Measurements from ENCODE around the gene PGLYRP2.
"Not testable (repeated sequence)": the region's sequence is repeated elsewhere in the genome, so short reads cannot be mapped to it uniquely, and the experiment has no call there.

Gene PGLYRP2

GRCh38 chr19:15516363-15516762 lies 37.1 kb upstream of the PGLYRP2 start:
- no peak for TF ChIP-seq EZH2 (IDR thresholded peaks at IDR 0.05; ENCODE audit: borderline replicate concordance, low read depth, low read length, severe bottlenecking)
- ATAC-seq (ENCODE audit: insufficient read depth, low read depth) (no peak), DNase-seq (no peak)
- Histone ChIP-seq H3K4me1 (ENCODE audit: insufficient read depth, low read length) (peaks cover 14% of the 10 kb centered on the region), H3K9me3 (ENCODE audit: insufficient read depth, low read length, severe bottlenecking) (peaks cover 11% of the 10 kb centered on the region), H3K79me2 (ENCODE audit: insufficient read depth, low read length) (no peaks in the 10 kb centered on the region), H3K9ac (ENCODE audit: low read depth, low read length) (no peak overlapping the region), H3K27me3 (ENCODE audit: insufficient read depth, low read length, poor library complexity) (no peaks in the 10 kb centered on the region), H3K27ac (ENCODE audit: low read length) (no peak overlapping the region), H3K4me3 (ENCODE audit: low read depth in 1 of 2, low read length in 2 of 2) (no peak overlapping the region), H2AFZ (ENCODE audit: low read depth, low read length) (no peak overlapping the region), H3K36me3 (ENCODE audit: insufficient read depth, low read length) (no peaks in the 10 kb centered on the region), H3K4me2 (ENCODE audit: insufficient read depth, low read length) (no peak overlapping the region), H4K20me1 (ENCODE audit: insufficient read depth, low read length) (no peaks in the 10 kb centered on the region)

GRCh38 chr19:15515227-15515625 lies 35.9 kb upstream of the PGLYRP2 start:
- Histone ChIP-seq H3K4me1 (ENCODE audit: insufficient read depth, low read length) (peaks cover 14% of the 10 kb centered on the region), H3K9ac (ENCODE audit: low read depth, low read length) (peak overlapping the region; percentile 41), H2AFZ (ENCODE audit: low read depth, low read length) (peak overlapping the region; percentile 73), H3K9me3 (ENCODE audit: insufficient read depth, low read length, severe bottlenecking) (peaks cover 11% of the 10 kb centered on the region), H3K4me2 (ENCODE audit: insufficient read depth, low read length) (peak overlapping the region; percentile 36; the same call in 1 of the 2 replicates), H3K27ac (ENCODE audit: low read length) (peak overlapping the region; percentile 79)
- H4K20me1 ChIP-seq (ENCODE audit: insufficient read depth, low read length); H3K4me3 ChIP-seq (ENCODE audit: low read depth in 1 of 2, low read length in 2 of 2); H3K79me2 ChIP-seq (ENCODE audit: insufficient read depth, low read length); H3K36me3 ChIP-seq (ENCODE audit: insufficient read depth, low read length); H3K27me3 ChIP-seq (ENCODE audit: insufficient read depth, low read length, poor library complexity); DNase-seq: not testable (repeated sequence)
- ATAC-seq (ENCODE audit: insufficient read depth, low read depth) = peak; percentile 33; the same call in 2 of the 3 replicates

- Histone ChIP-seq H3K36me3 (ENCODE audit: insufficient read depth, low read length) (no peaks in the 10 kb centered on the region), H4K20me1 (ENCODE audit: insufficient read depth, low read length) (no peaks in the 10 kb centered on the region), H3K9ac (ENCODE audit: low read depth, low read length) (no peak overlapping the region), H2AFZ (ENCODE audit: low read depth, low read length) (no peak overlapping the region), H3K4me1 (ENCODE audit: insufficient read depth, low read length) (peaks cover 14% of the 10 kb centered on the region), H3K27me3 (ENCODE audit: insufficient read depth, low read length, poor library complexity) (no peaks in the 10 kb centered on the region), H3K9me3 (ENCODE audit: insufficient read depth, low read length, severe bottlenecking) (peaks cover 11% of the 10 kb centered on the region), H3K4me3 (ENCODE audit: low read depth in 1 of 2, low read length in 2 of 2) (no peak overlapping the region), H3K4me2 (ENCODE audit: insufficient read depth, low read length) (no peak overlapping the region), H3K27ac (ENCODE audit: low read length) (no peak overlapping the region), H3K79me2 (ENCODE audit: insufficient read depth, low read length) (no peaks in the 10 kb centered on the region)
- no peak for ATAC-seq (ENCODE audit: insufficient read depth, low read depth)
- no peak for DNase-seq
- TF ChIP-seq EZH2 (IDR thresholded peaks at IDR 0.05; ENCODE audit: borderline replicate concordance, low read depth, low read length, severe bottlenecking) (no peak), CTCF (IDR thresholded peaks at IDR 0.05; ENCODE audit: borderline replicate concordance, extremely low read depth, low read length, poor library complexity, severe bottlenecking) (no peak)
These were observed 32.5 kb upstream of the PGLYRP2 start for GRCh38 chr19:15511671-15512424.

- ATAC-seq (ENCODE audit: insufficient read depth, low read depth) = no peak
- no peak within 1 kb of the TSS for H3K27ac ChIP-seq (ENCODE audit: low read length)
These were observed 28.9 kb upstream of the PGLYRP2 start, which contains the start of gene CYP4F22 for GRCh38 chr19:15508035-15508710. Gene CYP4F22 (plus strand): TSS chr19:15508525. CDS start chr19:15525337, 16,812 bp downstream.

More at GRCh38 chr19:15508035-15508710, 28.9 kb upstream of the PGLYRP2 start, which contains the start of gene CYP4F22:
- Histone ChIP-seq H3K4me1 (ENCODE audit: insufficient read depth, low read length) (no peaks in the 10 kb centered on the region), H3K79me2 (ENCODE audit: insufficient read depth, low read length) (no peaks in the 10 kb centered on the region), H4K20me1 (ENCODE audit: insufficient read depth, low read length) (no peaks in the 10 kb centered on the region), H3K9me3 (ENCODE audit: insufficient read depth, low read length, severe bottlenecking) (no peaks in the 10 kb centered on the region), H3K36me3 (ENCODE audit: insufficient read depth, low read length) (no peaks in the 10 kb centered on the region), H3K4me2 (ENCODE audit: insufficient read depth, low read length) (no peak within 1 kb of the TSS), H3K4me3 (ENCODE audit: low read depth in 1 of 2, low read length in 2 of 2) (no peak within 1 kb of the TSS), H3K9ac (ENCODE audit: low read depth, low read length) (no peak within 1 kb of the TSS), H3K27me3 (ENCODE audit: insufficient read depth, low read length, poor library complexity) (no peaks in the 10 kb centered on the region), H2AFZ (ENCODE audit: low read depth, low read length) (no peak within 1 kb of the TSS)
- TF ChIP-seq EZH2 (IDR thresholded peaks at IDR 0.05; ENCODE audit: borderline replicate concordance, low read depth, low read length, severe bottlenecking) = no peak
- no peak for TF ChIP-seq CTCF (IDR thresholded peaks at IDR 0.05; ENCODE audit: borderline replicate concordance, extremely low read depth, low read length, poor library complexity, severe bottlenecking)
- no peak for DNase-seq
